Keratinocyte (primary cell): ENCODE data around the gene GPLD1.

ENCODE experiments used
- EZH2 ChIP-seq: IDR thresholded peaks from one replicate; pipeline ENCODE4 v1.6.1; 2012; ENCODE audit warnings: inconsistent platforms, mild to moderate bottlenecking, low read length, moderate library complexity
- TF ChIP-seq, protein P1 (sequence below), 3 experiments: IDR thresholded peaks in 1 of 3; conservative IDR thresholded peaks in 1 of 3; optimal IDR thresholded peaks in 1 of 3; 2 replicates in 2 of 3; 3 replicates in 1 of 3; pipeline versions ENCODE3 to v1.5.1; 2011; ENCODE audit warnings: low read length in 3 of 3, mild to moderate bottlenecking in 3 of 3, moderate library complexity in 2 of 3, control low read depth in 1 of 3, inconsistent platforms in 1 of 3; ENCODE audit not compliant: insufficient read depth in 2 of 3; ENCODE audit errors: extremely low read depth in 1 of 3

- TF ChIP-seq, protein P1, sequence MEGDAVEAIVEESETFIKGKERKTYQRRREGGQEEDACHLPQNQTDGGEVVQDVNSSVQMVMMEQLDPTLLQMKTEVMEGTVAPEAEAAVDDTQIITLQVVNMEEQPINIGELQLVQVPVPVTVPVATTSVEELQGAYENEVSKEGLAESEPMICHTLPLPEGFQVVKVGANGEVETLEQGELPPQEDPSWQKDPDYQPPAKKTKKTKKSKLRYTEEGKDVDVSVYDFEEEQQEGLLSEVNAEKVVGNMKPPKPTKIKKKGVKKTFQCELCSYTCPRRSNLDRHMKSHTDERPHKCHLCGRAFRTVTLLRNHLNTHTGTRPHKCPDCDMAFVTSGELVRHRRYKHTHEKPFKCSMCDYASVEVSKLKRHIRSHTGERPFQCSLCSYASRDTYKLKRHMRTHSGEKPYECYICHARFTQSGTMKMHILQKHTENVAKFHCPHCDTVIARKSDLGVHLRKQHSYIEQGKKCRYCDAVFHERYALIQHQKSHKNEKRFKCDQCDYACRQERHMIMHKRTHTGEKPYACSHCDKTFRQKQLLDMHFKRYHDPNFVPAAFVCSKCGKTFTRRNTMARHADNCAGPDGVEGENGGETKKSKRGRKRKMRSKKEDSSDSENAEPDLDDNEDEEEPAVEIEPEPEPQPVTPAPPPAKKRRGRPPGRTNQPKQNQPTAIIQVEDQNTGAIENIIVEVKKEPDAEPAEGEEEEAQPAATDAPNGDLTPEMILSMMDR (optimal IDR thresholded peaks at IDR 0.05 in 1 of 3, IDR thresholded peaks at IDR 0.05 in 1 of 3, conservative IDR thresholded peaks at IDR 0.05 in 1 of 3; ENCODE audit: extremely low read depth in 1 of 3, insufficient read depth in 2 of 3, low read length in 3 of 3), result no peak
- TF ChIP-seq EZH2, result no peak
Measured at GRCh38 chr6:24396824-24397223, 92.6 kb downstream of the GPLD1 start.
